ENCODE data around the gene IFRD2.

IFRD2 gene, protein sequence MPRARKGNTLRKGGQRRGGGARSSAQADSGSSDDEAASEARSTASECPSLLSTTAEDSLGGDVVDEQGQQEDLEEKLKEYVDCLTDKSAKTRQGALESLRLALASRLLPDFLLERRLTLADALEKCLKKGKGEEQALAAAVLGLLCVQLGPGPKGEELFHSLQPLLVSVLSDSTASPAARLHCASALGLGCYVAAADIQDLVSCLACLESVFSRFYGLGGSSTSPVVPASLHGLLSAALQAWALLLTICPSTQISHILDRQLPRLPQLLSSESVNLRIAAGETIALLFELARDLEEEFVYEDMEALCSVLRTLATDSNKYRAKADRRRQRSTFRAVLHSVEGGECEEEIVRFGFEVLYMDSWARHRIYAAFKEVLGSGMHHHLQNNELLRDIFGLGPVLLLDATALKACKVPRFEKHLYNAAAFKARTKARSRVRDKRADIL

GRCh38 chr3:50292159-50293078 is at the start of gene IFRD2:
Gene IFRD2, minus strand, starts transcription at chr3:50292429. Its CDS starts 155 bp downstream, at chr3:50292274.
- peak; percentile 98 for DNase-seq (ENCODE audit: low read depth in 2 of 2)
- TF ChIP-seq, protein P1, sequence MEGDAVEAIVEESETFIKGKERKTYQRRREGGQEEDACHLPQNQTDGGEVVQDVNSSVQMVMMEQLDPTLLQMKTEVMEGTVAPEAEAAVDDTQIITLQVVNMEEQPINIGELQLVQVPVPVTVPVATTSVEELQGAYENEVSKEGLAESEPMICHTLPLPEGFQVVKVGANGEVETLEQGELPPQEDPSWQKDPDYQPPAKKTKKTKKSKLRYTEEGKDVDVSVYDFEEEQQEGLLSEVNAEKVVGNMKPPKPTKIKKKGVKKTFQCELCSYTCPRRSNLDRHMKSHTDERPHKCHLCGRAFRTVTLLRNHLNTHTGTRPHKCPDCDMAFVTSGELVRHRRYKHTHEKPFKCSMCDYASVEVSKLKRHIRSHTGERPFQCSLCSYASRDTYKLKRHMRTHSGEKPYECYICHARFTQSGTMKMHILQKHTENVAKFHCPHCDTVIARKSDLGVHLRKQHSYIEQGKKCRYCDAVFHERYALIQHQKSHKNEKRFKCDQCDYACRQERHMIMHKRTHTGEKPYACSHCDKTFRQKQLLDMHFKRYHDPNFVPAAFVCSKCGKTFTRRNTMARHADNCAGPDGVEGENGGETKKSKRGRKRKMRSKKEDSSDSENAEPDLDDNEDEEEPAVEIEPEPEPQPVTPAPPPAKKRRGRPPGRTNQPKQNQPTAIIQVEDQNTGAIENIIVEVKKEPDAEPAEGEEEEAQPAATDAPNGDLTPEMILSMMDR (IDR thresholded peaks at IDR 0.05; ENCODE audit: low read depth, low read length): no peak
- peak within 1 kb of the TSS; percentile 89 to 94 for H3K4me3 ChIP-seq (replicated peaks in 1 of 2; ENCODE audit: low read depth in 2 of 2, low read length in 2 of 2)

GRCh38 chr3:50341537-50341936 is 49.3 kb upstream of the IFRD2 start:
- TF ChIP-seq, protein P1 (IDR thresholded peaks at IDR 0.05; ENCODE audit: low read depth, low read length): no peak
- H3K4me3 ChIP-seq (replicated peaks in 1 of 2; ENCODE audit: low read depth in 2 of 2, low read length in 2 of 2): peak overlapping the region; percentile 42 to 64
- DNase-seq (ENCODE audit: low read depth in 2 of 2): no peak

GRCh38 chr3:50340448-50341329 is 48.5 kb upstream of the IFRD2 start, which contains the start of gene RASSF1:
Gene RASSF1, minus strand, starts transcription at chr3:50340836. Its CDS starts 31 bp downstream, at chr3:50340805.
- TF ChIP-seq, protein P1 (IDR thresholded peaks at IDR 0.05; ENCODE audit: low read depth, low read length): no peak
- peak; percentile 64 for DNase-seq (ENCODE audit: low read depth in 2 of 2)

GRCh38 chr3:50340147-50340447 is 47.9 kb upstream of the IFRD2 start:
- TF ChIP-seq, protein P1 (IDR thresholded peaks at IDR 0.05; ENCODE audit: low read depth, low read length): no peak
- peak overlapping the region; percentile 43 to 64 for H3K4me3 ChIP-seq (replicated peaks in 1 of 2; ENCODE audit: low read depth in 2 of 2, low read length in 2 of 2)
- DNase-seq (ENCODE audit: low read depth in 2 of 2): no peak

More at GRCh38 chr3:50340448-50341329, 48.5 kb upstream of the IFRD2 start, which contains the start of gene RASSF1:
- peak within 1 kb of the TSS; percentile 43 to 64 for H3K4me3 ChIP-seq (replicated peaks in 1 of 2; ENCODE audit: low read depth in 2 of 2, low read length in 2 of 2)

DNA sequence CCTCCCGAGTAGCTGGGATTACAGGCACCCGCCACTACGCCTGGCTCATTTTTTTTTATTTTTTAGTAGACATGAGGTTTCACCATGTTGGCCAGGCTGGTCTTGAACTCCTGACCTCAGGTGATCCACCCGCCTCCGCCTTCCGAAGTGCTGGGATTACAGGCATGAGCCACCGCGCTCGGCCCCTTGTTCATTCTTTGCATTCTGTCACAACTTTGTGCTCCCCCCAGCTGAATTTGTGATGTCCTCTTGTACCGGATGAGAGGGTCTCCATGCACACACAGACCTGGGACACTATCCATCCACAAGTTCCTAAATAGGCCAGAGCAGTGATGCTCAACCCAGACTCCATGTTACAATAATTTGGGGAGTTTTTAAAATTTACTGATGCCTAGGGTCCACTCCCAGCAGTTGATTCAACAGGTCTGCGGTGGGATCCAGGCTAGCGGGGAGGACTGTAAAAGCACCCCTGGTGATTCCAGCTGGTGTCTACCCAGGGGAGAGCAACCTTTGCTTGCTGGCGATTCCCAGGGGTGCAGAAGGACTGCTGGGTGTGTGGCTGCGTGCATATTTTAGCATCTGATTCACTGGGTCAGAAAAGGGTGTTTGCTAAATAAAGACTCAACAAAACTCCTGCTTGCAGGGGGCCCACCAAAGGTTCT is 47.4 kb upstream of the IFRD2 start:
- peak overlapping the region; percentile 43 to 64 for H3K4me3 ChIP-seq (replicated peaks in 1 of 2; ENCODE audit: low read depth in 2 of 2, low read length in 2 of 2)
- peak; percentile 53 to 85 for DNase-seq (ENCODE audit: low read depth in 2 of 2)
- TF ChIP-seq, protein P1 (IDR thresholded peaks at IDR 0.05; ENCODE audit: low read depth, low read length): no peak
